T47D (cell line): ENCODE measurements around the gene PDE4D.
A peak's percentile ranks its signal among the peaks of the same experiment; 100 is the strongest.
"Not testable (repeated sequence)": the region's sequence is repeated elsewhere in the genome, so short reads cannot be mapped to it uniquely, and the experiment has no call there.

Source experiments
- DNase-seq, 2 experiments: peaks; one replicate each; pipeline versions ENCODE4 v3.0.0 to v3.0.0-alpha.2; 2011 to 2012; ENCODE audit warnings: low read depth in 1 of 2, low spot score in 1 of 2
- JUND ChIP-seq: IDR thresholded peaks from 2 replicates; pipeline ENCODE4 v1.6.1; 2012; ENCODE audit warnings: low read depth
- in situ Hi-C: cut with HindIII; loops from 2 replicates; pipeline ENCODE4 v1.10.0; 2016; ENCODE audit warnings: low sequenced_read_pairs, low pct_unique_long_range_greater_than_20kb

The PDE4D gene

GRCh38 chr5:59473611-59474010 is 419.9 kb downstream of the PDE4D start:
- no peak for TF ChIP-seq JUND
- no peak for DNase-seq
- in situ Hi-C loops, result no loop called here

- in situ Hi-C loops, result no loop called here
- no peak for DNase-seq
- no peak for TF ChIP-seq JUND
Measured at GRCh38 chr5:59471463-59471862, 422.1 kb downstream of the PDE4D start.

GRCh38 chr5:59467969-59468368 is 425.6 kb downstream of the PDE4D start:
- in situ Hi-C loops, result no loop called here
- DNase-seq, result no peak
- TF ChIP-seq JUND, result no peak

GRCh38 chr5:59466271-59466670 is 427.3 kb downstream of the PDE4D start:
- TF ChIP-seq JUND, result no peak
- no peak for DNase-seq
- in situ Hi-C loops, result no loop called here

GRCh38 chr5:59464969-59465368 is 428.6 kb downstream of the PDE4D start:
- TF ChIP-seq JUND, result no peak
- no peak for DNase-seq
- in situ Hi-C loops, result no loop called here

- in situ Hi-C loops, DNase-seq: not testable (repeated sequence)
Measured at GRCh38 chr5:59463618-59464166, 429.8 kb downstream of the PDE4D start.

- no peak for TF ChIP-seq JUND
- in situ Hi-C loops, result no loop called here
- no peak for DNase-seq
Measured at GRCh38 chr5:59462956-59463355, 430.6 kb downstream of the PDE4D start.

- in situ Hi-C loops, result no loop called here
- no peak for DNase-seq
- no peak for TF ChIP-seq JUND
Measured at GRCh38 chr5:59460368-59461153, 433.0 kb downstream of the PDE4D start.

- TF ChIP-seq JUND, result no peak
- no peak for DNase-seq
- in situ Hi-C loops, result no loop called here
Measured at GRCh38 chr5:59458966-59459729, 434.4 kb downstream of the PDE4D start.

- in situ Hi-C loops, result no loop called here
- no peak for TF ChIP-seq JUND
Measured at GRCh38 chr5:59458321-59458720, 435.2 kb downstream of the PDE4D start.

GRCh38 chr5:59449905-59450644 is 443.5 kb downstream of the PDE4D start:
- no peak for TF ChIP-seq JUND
- peak in 1 of 2 experiments; percentile 27 for DNase-seq
- in situ Hi-C loops, result no loop called here

More at GRCh38 chr5:59458321-59458720, 435.2 kb downstream of the PDE4D start:
- no peak for DNase-seq

GRCh38 chr5:59446356-59446755 is 447.2 kb downstream of the PDE4D start:
- no peak for DNase-seq
- TF ChIP-seq JUND, result no peak
- in situ Hi-C loops, result no loop called here
